Thoracic aorta (tissue), 2 donors: Measurements from ENCODE around the gene SLC28A3. TPM values are rescaled to one million over a fixed set of nuclear protein-coding genes. Genes with fewer than 3 reads are reported as not detected.

ENCODE experiments used
- ATAC-seq: fragments of 150-250 bp; one replicate; pipeline ENCODE4 v1.8.0; 2017; ENCODE audit warnings: low read depth; ENCODE audit not compliant: insufficient number of reproducible peaks, low FRiP score
- DNase-seq: peaks from one replicate; pipeline ENCODE4 v3.0.0-alpha.2; 2020; ENCODE audit warnings: low spot score
- H3K27ac ChIP-seq, 2 donors: fragments of 200-600 bp; sonication (generic); 1 replicate in 1 of 2; 2 replicates in 1 of 2; pipeline ENCODE4 v1.5.1; 2016; ENCODE audit warnings: mild to moderate bottlenecking in 2 of 2, moderate library complexity in 2 of 2
- H3K27me3 ChIP-seq: fragments of 200-600 bp; sonication (generic); replicated peaks from 2 replicates; pipeline ENCODE4 v1.6.0; 2016; ENCODE audit warnings: mild to moderate bottlenecking; ENCODE audit not compliant: insufficient read depth
- H3K36me3 ChIP-seq: fragments of 200-600 bp; sonication (generic); one replicate; pipeline ENCODE4 v1.5.1; 2016
- H3K4me1 ChIP-seq, 2 donors: fragments of 200-600 bp; sonication (generic); 1 replicate in 1 of 2; 2 replicates in 1 of 2; pipeline versions ENCODE4 v1.5.1 to v1.6.0; 2016; ENCODE audit warnings: low read depth in 2 of 2, mild to moderate bottlenecking in 1 of 2; ENCODE audit not compliant: control insufficient read depth in 1 of 2
- H3K4me3 ChIP-seq: fragments of 200-600 bp; sonication (generic); 2 replicates; pipeline ENCODE4 v1.5.1; 2016; ENCODE audit warnings: mild to moderate bottlenecking
- H3K9me3 ChIP-seq: fragments of 200-600 bp; sonication (generic); 2 replicates; pipeline ENCODE4 v1.5.1; 2016
- CTCF ChIP-seq: fragments of 200-600 bp; sonication (generic); IDR thresholded peaks from one replicate; pipeline ENCODE4 v1.5.1; 2019; ENCODE audit warnings: antibody characterized with exemption
- total RNA-seq, 2 donors: library from RNA; depleted of rRNA; stranded (reverse); fragments of >200 nt; gene quantifications; one replicate each; pipeline versions ENCODE4 v1.1.0 to v1.2.3, GENCODE V29; 2016

SLC28A3 gene
- total RNA-seq, 2 donors from 2014 or later, result 0.21 TPM; not detected in 1

DNA sequence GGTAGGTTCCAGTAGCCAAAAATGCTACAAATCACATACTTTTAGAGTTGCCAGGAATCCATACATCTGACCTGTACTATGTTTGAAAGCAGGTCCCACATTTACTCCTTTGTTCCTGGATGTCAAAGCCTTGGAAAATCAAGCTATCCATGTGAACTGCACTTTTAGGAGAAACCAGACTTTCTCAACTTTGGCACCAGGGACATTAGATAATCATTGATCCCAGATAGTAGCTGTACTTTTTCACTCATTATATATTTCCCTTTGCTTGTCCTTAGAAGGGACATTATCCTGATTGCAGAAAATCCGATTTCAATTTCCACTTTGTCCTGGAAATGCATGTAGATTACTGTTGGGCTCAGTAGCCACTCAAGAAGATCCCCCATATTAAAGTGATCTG, 44.1 kb upstream of the SLC28A3 start:
- H3K4me3 ChIP-seq, result no peak overlapping the region
- H3K4me1 ChIP-seq, result no peaks in the 10 kb centered on the region
- H3K27me3 ChIP-seq, result no peaks in the 10 kb centered on the region
- H3K27ac ChIP-seq, result no peak overlapping the region
- DNase-seq, result no peak
- H3K9me3 ChIP-seq, result no peaks in the 10 kb centered on the region
- no peaks in the 10 kb centered on the region for H3K36me3 ChIP-seq
- TF ChIP-seq CTCF, result no peak
- no peak for ATAC-seq

DNA sequence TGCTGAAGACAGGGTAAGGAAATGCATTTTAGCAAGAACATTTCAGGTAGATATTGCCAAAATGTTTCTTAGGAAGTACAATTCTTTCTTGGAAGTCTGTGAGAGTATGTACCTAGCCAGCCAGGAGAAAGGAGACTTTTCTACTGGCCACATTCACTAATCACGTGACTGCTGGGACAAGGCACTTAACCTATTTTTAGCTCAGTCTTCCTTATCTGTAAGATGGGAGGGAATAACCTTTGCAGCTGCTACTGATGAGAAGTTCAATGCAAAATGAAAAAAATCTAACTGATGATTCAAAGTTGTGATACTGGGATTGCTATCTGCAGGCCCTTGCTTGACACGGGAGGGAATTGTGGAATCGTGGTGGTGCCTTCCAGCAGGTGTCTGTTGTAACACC, 42.6 kb upstream of the SLC28A3 start:
- H3K4me3 ChIP-seq, result no peak overlapping the region
- no peak for DNase-seq
- no peak for ATAC-seq
- no peaks in the 10 kb centered on the region for H3K36me3 ChIP-seq
- no peak for TF ChIP-seq CTCF
- no peaks in the 10 kb centered on the region for H3K4me1 ChIP-seq
- H3K27me3 ChIP-seq, result no peaks in the 10 kb centered on the region
- no peak overlapping the region for H3K27ac ChIP-seq
- no peaks in the 10 kb centered on the region for H3K9me3 ChIP-seq

DNA sequence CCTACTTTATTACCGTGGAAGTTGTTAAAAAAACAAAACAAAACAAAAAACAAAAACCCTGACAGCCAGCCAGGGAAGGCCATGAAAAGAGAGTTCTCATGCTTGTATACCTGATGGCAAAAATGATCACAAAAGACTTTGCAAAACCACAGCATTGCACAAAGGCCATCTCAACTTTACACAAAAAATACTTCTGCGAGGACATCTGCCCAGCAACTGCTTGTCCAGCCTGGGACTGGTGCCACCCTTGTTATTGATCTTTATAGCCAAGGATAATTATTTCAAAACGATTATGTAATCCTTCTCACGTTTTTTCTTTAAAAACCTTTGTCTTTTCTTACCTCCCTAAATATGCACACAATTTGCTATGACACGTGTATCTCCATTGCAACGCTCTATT, 42.2 kb upstream of the SLC28A3 start:
- TF ChIP-seq CTCF, result no peak
- no peak for DNase-seq
- no peaks in the 10 kb centered on the region for H3K27me3 ChIP-seq
- no peak overlapping the region for H3K4me3 ChIP-seq
- H3K27ac ChIP-seq, result no peak overlapping the region
- no peaks in the 10 kb centered on the region for H3K36me3 ChIP-seq
- H3K9me3 ChIP-seq, result no peaks in the 10 kb centered on the region
- ATAC-seq, result no peak
- H3K4me1 ChIP-seq, result no peaks in the 10 kb centered on the region

GRCh38 chr9:84381508-84381907, 41.0 kb upstream of the SLC28A3 start:
- no peak for TF ChIP-seq CTCF
- no peaks in the 10 kb centered on the region for H3K4me1 ChIP-seq
- no peak overlapping the region for H3K4me3 ChIP-seq
- ATAC-seq (no peak), DNase-seq (no peak)
- H3K9me3 ChIP-seq, result no peaks in the 10 kb centered on the region
- no peaks in the 10 kb centered on the region for H3K36me3 ChIP-seq
- H3K27me3 ChIP-seq, result no peaks in the 10 kb centered on the region
- H3K27ac ChIP-seq, result no peak overlapping the region

- Histone ChIP-seq H3K4me1 (no peaks in the 10 kb centered on the region), H3K36me3 (no peaks in the 10 kb centered on the region), H3K27me3 (no peaks in the 10 kb centered on the region), H3K27ac (no peak overlapping the region), H3K9me3 (no peaks in the 10 kb centered on the region), H3K4me3 (no peak overlapping the region)
- TF ChIP-seq CTCF, result no peak
- ATAC-seq, result no peak
- no peak for DNase-seq
These were observed 39.2 kb upstream of the SLC28A3 start for GRCh38 chr9:84379740-84380139.
